NCI-H526 (cell line): ENCODE results near the gene DUS3L.
"Not testable (repeated sequence)": the region's sequence is repeated elsewhere in the genome, so short reads cannot be mapped to it uniquely, and the experiment has no call there.

Experiments used
- DNase-seq, 2 experiments: peaks; one replicate each; lab custom pipeline; 2025; lab: John Stamatoyannopoulos, UW

Gene DUS3L

DNA sequence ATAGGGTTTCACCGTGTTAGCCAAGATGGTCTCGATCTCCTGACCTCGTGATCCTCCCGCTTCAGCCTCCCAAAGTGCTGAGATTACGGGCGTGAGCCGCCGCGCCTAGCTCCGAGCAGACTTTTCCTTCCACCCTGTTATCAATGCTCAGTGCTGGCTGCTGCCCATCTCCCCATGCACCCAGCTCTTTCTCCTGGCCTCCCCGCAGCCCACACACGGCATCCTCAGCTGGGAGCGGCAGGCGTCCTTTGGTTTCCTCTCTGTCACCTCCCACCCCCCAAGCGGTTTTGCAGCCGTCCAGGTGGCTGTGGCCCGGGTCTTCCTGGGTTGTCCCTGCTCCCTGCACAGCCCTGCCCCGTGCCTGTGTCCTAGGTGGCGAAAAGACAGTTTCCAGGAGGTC is 18.5 kb downstream of the DUS3L start:
- no peak for DNase-seq

DNA sequence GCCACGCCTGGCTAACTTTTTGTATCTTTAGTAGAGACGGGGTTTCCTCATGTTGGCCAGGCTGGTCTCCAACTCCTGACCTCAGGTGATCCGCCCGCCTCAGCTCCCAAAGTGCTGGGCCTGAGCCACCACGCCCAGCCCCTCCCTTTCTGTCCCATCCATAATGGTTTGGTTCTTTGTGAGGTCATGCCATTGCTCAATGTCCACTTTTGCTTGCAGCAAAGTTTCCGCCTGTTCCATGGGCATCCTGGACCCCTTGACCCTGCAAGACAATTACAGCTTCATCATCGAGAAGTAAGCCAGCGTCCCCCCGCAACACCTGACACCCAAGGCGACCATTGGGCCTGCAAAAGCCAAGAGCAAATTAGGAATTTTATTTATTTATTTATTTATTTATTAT is 23.0 kb downstream of the DUS3L start:
- no peak for DNase-seq

DNA sequence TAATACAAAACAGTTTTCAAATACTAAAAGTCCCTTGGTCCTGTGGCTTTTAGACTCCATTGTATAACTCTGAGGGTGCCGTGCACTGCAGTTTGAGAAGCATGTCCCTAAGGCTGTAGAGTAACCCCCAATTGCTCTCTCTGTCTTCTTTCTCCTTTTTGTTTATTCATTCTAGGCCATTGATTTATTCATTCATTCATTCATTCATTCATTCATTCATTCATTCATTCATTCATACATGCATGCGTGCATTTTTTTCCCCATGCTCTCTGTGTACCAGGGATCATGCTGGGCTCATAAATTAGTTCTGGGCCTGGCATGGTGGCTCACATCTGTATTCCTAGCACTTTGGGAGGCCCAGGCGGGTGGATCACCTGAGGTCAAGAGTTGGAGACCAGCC is 25.7 kb downstream of the DUS3L start:
- no peak for DNase-seq

DNA sequence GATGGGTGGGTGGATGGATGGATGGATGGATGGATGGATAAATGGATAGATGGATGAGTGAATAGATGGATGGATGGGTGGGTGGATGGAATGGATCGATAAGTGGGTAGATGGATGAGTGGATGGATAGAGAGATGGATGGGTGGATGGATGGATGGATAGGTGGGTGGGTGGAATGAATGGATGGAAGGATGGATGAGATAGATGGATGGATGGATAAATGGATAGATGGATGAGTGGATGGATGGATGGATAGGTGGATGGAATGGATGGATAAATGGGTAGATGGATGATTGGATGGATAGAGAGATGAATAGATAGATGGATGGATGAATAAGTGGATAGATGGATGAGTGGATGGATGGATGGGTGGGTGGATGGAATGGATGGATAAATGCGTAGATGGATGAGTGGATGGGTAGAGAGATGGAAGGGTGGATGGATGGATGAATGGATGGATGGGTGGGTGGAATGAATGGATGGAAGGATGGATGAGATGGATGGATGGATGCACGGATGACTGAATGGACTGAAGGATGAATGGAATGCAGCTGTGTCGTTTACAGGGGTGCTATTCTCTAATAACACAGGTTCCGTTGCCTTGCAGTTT is 28.2 kb downstream of the DUS3L start:
- DNase-seq: no peak

DNA sequence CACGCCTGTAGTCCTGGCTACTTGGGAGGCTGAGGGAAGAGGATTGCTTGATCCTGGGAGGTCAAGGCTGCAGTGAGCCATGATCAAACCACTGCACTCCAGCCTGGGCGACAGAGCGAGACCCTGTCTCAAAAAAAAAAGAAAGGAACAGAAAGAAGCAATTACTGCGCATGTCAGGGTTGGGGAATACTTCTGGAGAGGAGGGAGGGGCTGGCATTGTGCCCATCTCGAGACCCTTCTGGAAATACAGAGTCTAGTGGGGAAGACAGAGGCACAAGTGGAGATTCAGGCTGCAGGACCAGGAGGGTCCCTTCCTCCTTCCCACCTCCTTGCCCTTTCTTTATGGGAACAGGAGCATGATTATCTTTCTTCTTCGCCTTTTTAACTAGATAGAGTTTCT is 37.2 kb downstream of the DUS3L start:
- no peak for DNase-seq

DNA sequence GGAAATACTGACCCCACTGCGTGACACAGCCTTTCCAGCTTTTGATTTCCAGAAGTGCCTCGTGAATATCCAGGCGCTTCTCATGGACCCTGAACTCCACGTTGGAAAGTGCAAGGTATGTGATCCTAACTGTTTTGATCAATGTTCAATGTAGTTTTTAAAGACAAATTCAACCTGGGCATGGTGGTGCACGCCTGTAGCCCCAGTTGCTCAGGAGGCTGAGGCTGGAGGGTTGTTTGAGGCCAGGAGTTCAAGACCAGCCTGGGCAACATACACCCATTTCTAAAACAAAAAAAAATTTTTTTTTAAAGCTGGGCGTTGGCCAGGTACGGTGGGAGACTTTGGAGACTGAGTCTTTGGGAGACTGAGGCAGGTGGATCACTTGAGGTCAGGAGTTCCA is 39.3 kb downstream of the DUS3L start:
- DNase-seq: no peak

DNA sequence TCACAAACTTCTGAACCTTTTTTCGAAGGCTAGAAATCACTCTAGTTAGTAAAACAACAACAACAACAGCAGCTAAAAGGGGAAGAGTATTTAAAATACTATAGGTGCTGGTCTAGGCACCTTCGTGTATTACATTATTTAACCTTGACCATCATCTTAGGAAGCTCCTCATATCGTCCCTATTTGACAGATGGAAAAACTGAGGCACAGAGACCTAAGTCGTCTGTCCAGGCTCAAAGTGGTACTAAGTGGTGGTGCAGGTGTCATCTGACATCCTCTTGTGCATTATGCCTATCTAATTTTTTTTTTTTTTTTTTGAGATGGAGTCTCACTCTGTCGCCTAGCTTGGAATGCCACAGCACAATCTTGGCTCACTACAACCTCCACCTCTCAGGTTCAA is 41.5 kb downstream of the DUS3L start:
- DNase-seq: no peak

DNA sequence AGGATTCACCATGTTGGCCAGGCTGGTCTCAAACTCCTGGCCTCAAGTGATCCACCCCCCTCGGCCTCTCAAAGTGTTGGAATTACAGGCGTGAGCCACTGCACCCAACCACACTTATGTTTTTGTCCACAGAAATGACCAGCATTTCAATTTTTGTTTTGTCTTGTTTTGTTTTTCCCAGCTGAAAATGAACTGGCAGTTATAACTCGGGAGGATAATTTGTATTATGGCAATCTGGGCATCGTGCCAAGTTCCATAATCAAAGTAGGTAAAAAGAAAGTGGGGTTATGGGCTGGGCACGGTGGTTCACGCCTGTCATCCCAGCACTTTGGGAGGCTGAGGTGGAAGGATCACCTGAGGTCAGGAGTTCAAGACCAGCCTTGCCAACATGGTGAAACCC is 42.0 kb downstream of the DUS3L start:
- DNase-seq: not testable (repeated sequence)

DNA sequence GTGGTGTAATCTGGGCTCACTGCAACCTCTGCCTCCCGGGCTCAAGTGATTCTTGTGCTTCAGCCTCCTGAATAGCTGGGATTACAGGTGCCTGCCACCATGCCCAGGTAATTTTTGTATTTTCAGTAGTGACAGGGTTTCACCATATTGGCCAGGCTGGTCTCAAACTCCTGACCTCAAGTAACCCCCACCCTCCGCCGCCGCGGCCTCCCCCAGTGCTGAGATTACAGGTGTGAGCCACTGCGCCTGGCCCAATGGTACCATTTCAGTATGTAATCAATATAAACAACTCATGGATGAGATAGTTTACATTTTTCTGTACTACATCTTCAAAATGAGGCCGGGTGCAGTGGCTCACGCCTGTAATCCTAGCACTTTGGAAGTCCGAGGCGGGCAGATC is 46.0 kb downstream of the DUS3L start:
- not testable (repeated sequence) for DNase-seq

DNA sequence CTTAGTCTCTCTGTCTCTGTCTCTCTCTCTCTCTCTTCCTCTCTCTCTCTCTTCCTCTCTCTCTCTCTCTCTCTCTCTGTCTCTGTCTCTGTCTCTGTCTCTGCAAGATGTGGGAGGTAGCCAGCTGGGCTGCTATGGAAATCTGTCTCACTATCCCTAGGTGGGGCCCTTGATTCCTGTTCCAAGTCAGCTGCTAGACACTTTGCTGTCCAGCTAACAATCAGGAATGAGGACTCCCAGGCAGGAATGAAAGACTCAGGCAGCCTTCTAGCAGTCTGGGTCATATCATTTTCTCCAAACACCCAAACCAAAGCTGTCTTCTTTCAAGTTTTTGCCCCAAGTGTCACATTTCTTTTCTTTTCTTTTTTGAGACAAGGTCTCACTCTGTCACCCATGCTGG is 47.3 kb downstream of the DUS3L start:
- no peak for DNase-seq

DNA sequence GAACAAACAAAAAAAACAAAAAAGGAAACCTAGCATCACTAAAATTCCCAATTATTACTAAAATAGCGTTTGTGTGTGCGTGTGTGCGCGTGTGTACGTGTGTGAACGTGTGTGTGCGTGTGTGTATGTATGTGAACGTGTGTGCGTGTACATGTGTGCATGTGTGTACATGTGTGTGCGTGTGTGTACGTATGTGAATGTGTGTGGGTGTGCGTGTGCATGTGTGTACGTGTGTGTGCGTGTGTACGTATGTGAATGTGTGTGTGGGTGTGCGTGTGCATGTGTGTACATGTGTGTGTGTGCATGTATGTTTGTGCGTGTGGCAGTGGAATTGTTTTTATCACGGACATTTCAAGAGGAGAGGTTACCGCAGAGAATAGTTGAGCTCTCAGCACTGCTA is 48.9 kb downstream of the DUS3L start:
- DNase-seq: no peak

DNA sequence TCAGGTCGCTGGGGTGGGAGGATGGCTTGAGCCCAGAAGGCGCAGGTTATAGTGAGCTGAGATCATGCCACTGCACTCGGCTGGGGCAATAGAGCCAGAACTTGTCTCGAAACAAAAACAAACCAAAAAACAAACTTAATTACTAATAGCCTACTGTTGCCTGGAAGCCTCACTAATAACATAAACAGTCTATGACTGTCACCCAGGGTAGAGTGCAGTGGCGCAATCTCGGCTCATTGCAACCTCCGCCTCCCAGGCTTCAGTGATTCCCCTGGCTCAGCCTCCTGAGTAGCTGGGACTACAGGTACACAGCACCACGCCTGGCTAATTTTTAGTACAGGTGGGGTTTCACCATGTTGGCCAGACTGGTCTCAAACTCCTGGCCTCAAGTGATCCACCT is 52.5 kb downstream of the DUS3L start:
- DNase-seq: no peak
